ENCODE results near the gene HYCC2.
A peak's percentile ranks its signal among the peaks of the same experiment; 100 is the strongest.

DNA sequence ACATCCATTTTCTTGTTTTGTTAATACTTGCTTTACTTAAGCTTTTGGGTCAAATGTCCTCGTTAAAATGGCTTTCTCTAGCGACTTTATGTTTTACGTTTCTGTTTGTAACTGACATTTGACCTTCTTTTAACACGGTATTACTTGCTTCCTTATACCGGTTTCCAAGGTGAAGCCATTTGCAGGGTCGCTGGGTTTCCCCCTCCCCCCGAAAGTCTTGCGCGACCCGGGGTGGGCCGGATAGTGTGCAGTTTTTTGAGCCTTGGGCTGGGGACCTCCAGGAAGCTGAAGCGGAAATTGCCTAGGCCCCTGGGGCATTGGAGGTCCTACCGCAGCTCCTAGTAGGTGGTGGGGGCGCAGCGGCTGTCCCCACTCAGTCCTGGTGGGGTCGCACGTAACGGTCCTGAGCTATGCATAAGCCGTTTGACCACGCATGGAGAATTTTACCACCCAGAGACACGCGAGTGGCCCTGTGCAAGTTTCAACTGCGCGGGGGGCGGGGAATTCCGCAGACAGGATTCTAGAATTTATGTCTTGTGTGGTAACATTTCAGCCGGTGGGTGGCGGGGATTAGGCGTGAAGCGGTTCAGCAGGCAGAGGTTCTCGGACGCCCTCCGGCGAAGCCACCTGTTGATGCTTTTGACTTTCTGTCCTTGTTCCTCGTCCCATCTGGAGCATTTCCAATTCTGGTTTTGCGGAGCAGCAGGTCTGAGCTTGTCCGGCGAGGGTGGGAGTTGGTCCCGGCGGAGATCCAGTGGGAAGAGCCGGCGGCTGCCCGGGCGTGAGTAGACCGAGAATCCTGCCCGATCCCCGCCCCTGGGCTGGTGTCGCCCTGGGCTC lies 46.9 kb upstream of the HYCC2 start:
- TF ChIP-seq, protein P1, sequence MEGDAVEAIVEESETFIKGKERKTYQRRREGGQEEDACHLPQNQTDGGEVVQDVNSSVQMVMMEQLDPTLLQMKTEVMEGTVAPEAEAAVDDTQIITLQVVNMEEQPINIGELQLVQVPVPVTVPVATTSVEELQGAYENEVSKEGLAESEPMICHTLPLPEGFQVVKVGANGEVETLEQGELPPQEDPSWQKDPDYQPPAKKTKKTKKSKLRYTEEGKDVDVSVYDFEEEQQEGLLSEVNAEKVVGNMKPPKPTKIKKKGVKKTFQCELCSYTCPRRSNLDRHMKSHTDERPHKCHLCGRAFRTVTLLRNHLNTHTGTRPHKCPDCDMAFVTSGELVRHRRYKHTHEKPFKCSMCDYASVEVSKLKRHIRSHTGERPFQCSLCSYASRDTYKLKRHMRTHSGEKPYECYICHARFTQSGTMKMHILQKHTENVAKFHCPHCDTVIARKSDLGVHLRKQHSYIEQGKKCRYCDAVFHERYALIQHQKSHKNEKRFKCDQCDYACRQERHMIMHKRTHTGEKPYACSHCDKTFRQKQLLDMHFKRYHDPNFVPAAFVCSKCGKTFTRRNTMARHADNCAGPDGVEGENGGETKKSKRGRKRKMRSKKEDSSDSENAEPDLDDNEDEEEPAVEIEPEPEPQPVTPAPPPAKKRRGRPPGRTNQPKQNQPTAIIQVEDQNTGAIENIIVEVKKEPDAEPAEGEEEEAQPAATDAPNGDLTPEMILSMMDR (IDR thresholded peaks at IDR 0.05), result peak; percentile 26 to 51 (median 40)
- TF ChIP-seq POLR2A (IDR thresholded peaks at IDR 0.05), result peak; percentile 63

Data from right lobe of liver (tissue), 4 donors.